Esophagus squamous epithelium (tissue), 5 donors: ENCODE data around the gene TUBD1. TPM values are rescaled to one million over a fixed set of nuclear protein-coding genes. Genes with fewer than 3 reads are reported as not detected.
"Not testable (repeated sequence)": the region's sequence is repeated elsewhere in the genome, so short reads cannot be mapped to it uniquely, and the experiment has no call there.

Source experiments
- DNase-seq: peaks from one replicate; lab custom pipeline; 2025; lab: John Stamatoyannopoulos, UW
- H3K27ac ChIP-seq, 4 donors: fragments of 200-600 bp; sonication (generic); one replicate each; pipeline ENCODE4 v1.5.1; 2016 to 2019; ENCODE audit warnings: mild to moderate bottlenecking in 1 of 4
- H3K27me3 ChIP-seq, 4 donors: fragments of 200-600 bp; sonication (generic); 1 replicate in 3 of 4; 2 replicates in 1 of 4; pipeline versions ENCODE4 v1.5.1 to v1.6.0; 2017 to 2021; ENCODE audit warnings: antibody characterized with exemption in 1 of 4
- H3K36me3 ChIP-seq, 3 donors: fragments of 200-600 bp; sonication (generic); one replicate each; pipeline ENCODE4 v1.5.1; 2016 to 2019
- H3K4me1 ChIP-seq, 3 donors: fragments of 200-600 bp; sonication (generic); one replicate each; pipeline ENCODE4 v1.5.1; 2017 to 2019
- H3K4me3 ChIP-seq, 4 donors: fragments of 200-600 bp; sonication (generic); 1 replicate in 3 of 4; 2 replicates in 1 of 4; pipeline ENCODE4 v1.5.1; 2016 to 2019; ENCODE audit warnings: mild to moderate bottlenecking in 2 of 4, moderate library complexity in 1 of 4
- H3K9me3 ChIP-seq, 3 donors: fragments of 200-600 bp; sonication (generic); one replicate each; pipeline ENCODE4 v1.5.1; 2016 to 2019
- CTCF ChIP-seq, 6 experiments: fragments of 450-650 bp in 4 of 6; fragments of 200-600 bp in 2 of 6; sonication (generic) in 2 of 6; IDR thresholded peaks; one replicate each; pipeline ENCODE4 v1.5.1; 2016 to 2019; ENCODE audit warnings: antibody characterized with exemption in 6 of 6, mild to moderate bottlenecking in 4 of 6, moderate library complexity in 4 of 6
- POLR2A ChIP-seq, 4 donors: fragments of 450-650 bp; IDR thresholded peaks; one replicate each; pipeline ENCODE4 v1.6.1; 2017; ENCODE audit warnings: antibody characterized with exemption in 4 of 4, mild to moderate bottlenecking in 4 of 4, moderate library complexity in 3 of 4
- WGBS, 2 donors: methylation state at CpG; one replicate each; pipeline ENCODE4 v1.1.5; 2018; 5-methylcytosine and 5-hydroxymethylcytosine counted together
- intact Hi-C: fragments of 100-400 bp; cut with DNase I; formaldehyde crosslinking; loops from one replicate; pipeline ENCODE4 v1.15.0; 2022
- total RNA-seq, 4 donors: library from RNA; depleted of rRNA; stranded (reverse); fragments of >200 nt; gene quantifications; one replicate each; pipeline ENCODE4 v1.1.0, GENCODE V29; 2016
- donor health status: DM: yes; HTN: yes; CAD: no.

Gene TUBD1
- total RNA-seq, 4 donors from 2014 or later = 8.0 to 16.0 (median 12.5) TPM

GRCh38 chr17:59856859-59857794 is 35.6 kb downstream of the TUBD1 start:
- Histone ChIP-seq H3K27me3 (no peaks in the 10 kb centered on the region), H3K4me3 (no peak overlapping the region), H3K9me3 (no peaks in the 10 kb centered on the region), H3K36me3 (peaks cover 0 to 20% (median 8%) of the 10 kb centered on the region in 3 donors), H3K27ac (peak overlapping the region in 3 of 4 donors; percentile 3 to 29 (median 23)), H3K4me1 (peaks cover 23 to 58% (median 25%) of the 10 kb centered on the region in 3 donors)
- TF ChIP-seq POLR2A (IDR thresholded peaks at IDR 0.05) (no peak), CTCF (IDR thresholded peaks at IDR 0.05) (no peak)
- 47 to 56% methylated on average over 3 of the region's 3 CpGs for WGBS, 2 donors
- no peak for DNase-seq
- intact Hi-C loops = no loop called here

DNA sequence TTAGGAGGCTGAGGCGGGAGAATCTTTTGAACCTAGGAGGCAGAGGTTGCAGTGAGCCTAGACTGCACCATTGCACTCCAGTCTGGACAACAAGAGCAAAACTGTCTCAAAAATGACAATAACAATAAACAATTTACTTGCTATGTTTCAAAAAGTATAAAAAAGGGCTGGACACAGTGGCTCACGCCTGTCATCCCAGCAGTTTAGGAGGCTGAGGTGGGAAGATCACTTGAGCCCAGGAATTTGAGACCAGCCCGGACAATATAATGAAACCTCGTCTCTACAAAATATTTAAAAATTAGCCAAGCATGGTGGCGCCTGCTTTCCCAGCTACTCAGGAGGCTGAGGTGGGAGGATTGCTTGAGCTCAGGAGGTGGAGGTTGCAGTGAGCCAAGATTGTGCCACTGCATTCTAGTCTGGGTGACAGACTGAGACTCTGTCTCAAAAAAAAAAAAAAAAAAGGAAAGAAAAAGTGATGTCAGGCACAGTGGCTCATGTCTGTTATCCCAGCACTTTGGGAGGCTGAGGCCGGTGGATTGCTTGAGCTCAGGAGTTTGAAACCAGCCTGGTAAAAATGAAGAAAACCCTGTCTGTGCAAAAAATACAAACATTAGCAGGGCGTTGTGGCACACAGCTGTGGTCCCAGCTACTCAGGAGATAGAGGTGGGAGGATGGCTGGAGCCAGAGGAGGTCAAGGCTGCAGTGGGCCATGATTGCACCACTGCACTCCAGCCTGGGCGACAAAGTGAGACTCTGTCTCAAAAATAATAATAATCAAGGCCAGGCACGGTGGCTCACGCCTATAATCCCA is 38.6 kb downstream of the TUBD1 start:
- H3K36me3 ChIP-seq, H3K9me3 ChIP-seq, H3K4me3 ChIP-seq, DNase-seq, intact Hi-C loops, H3K27me3 ChIP-seq: not testable (repeated sequence)
- H3K4me1 ChIP-seq = peaks cover 33 to 82% (median 51%) of the 10 kb centered on the region in 3 donors
- H3K27ac ChIP-seq = peak overlapping the region; percentile 88 to 99 (median 90)
- 86 to 87% methylated on average over 10 of the region's 10 CpGs for WGBS, 2 donors

DNA sequence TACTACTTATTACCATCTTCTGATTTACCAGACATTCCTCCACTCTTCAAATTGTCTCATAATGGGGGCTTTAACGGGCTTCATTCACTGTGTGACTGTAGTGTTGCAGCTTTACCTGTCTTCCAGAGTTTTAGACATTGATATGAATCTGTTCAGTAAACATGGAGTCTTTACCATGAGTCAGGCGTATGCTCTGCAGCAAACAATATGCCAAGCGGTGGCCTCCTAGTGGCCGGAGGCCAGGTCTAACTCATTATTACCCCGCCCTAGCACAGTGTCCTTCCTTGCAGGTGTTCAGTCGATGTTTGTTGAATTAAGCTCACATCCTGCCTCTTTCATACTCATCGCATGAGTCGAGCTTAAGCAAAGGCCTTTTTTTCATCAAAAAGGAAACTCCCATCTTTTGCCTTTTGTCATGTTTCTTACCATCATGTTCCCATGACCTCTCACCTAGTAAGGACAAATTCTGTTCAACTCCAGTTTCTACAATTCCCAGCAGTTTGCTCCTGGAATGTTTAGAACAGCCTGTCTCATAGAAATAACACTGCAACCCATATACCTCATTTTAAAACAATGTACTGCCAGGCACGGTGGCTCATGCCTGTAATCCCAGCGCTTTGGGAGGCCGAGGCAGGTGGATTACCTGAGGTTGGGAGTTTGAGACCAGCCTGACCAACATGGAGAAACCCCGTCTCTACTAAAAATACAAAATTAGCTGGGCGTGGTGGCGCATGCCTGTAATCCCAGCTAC is 39.4 kb downstream of the TUBD1 start:
- H3K27ac ChIP-seq = peak overlapping the region; percentile 88 to 99 (median 90)
- H3K27me3 ChIP-seq = no peaks in the 10 kb centered on the region
- peaks cover 40 to 86% (median 59%) of the 10 kb centered on the region in 3 donors for H3K4me1 ChIP-seq
- H3K36me3 ChIP-seq = no peaks in the 10 kb centered on the region
- 37 to 51% methylated on average over 12 to 14 of the region's 14 CpGs for WGBS, 2 donors
- H3K4me3 ChIP-seq = no peak overlapping the region
- DNase-seq = no peak
- no peaks in the 10 kb centered on the region for H3K9me3 ChIP-seq
- TF ChIP-seq CTCF (IDR thresholded peaks at IDR 0.05) (peak in 5 of 6 experiments; percentile 21 to 84 (median 73)), POLR2A (IDR thresholded peaks at IDR 0.05) (no peak)
- intact Hi-C loops = no loop called here

- H3K4me3 ChIP-seq, H3K27me3 ChIP-seq, H3K36me3 ChIP-seq, H3K9me3 ChIP-seq, DNase-seq, intact Hi-C loops: not testable (repeated sequence)
- Histone ChIP-seq H3K27ac (peak overlapping the region; percentile 88 to 99 (median 90)), H3K4me1 (peaks cover 42 to 91% (median 64%) of the 10 kb centered on the region in 3 donors)
- 78 to 90% methylated on average over 7 of the region's 7 CpGs for WGBS, 2 donors
Measured at GRCh38 chr17:59852847-59853167, 39.9 kb downstream of the TUBD1 start.

- no peaks in the 10 kb centered on the region for H3K9me3 ChIP-seq
- DNase-seq = no peak
- H3K27me3 ChIP-seq = no peaks in the 10 kb centered on the region
- 58 to 64% methylated on average over 13 to 14 of the region's 14 CpGs for WGBS, 2 donors
- peaks cover 39 to 91% (median 75%) of the 10 kb centered on the region in 3 donors for H3K4me1 ChIP-seq
- no peak for TF ChIP-seq CTCF (IDR thresholded peaks at IDR 0.05)
- no peak for TF ChIP-seq POLR2A (IDR thresholded peaks at IDR 0.05)
- H3K27ac ChIP-seq = peak overlapping the region; percentile 88 to 99 (median 90)
- no peaks in the 10 kb centered on the region for H3K36me3 ChIP-seq
- intact Hi-C loops = no loop called here
- peak overlapping the region in 1 of 4 donors; percentile 13 for H3K4me3 ChIP-seq
Measured at GRCh38 chr17:59851439-59852375, 41.0 kb downstream of the TUBD1 start.

GRCh38 chr17:59850311-59850710 is 42.4 kb downstream of the TUBD1 start:
- intact Hi-C loops, DNase-seq, H3K27me3 ChIP-seq, H3K36me3 ChIP-seq, H3K9me3 ChIP-seq, H3K4me3 ChIP-seq: not testable (repeated sequence)
- 55 to 61% methylated on average over 15 of the region's 15 CpGs for WGBS, 2 donors
- peak overlapping the region in 3 of 4 donors; percentile 89 to 99 (median 92) for H3K27ac ChIP-seq
- H3K4me1 ChIP-seq = peaks cover 48 to 93% (median 89%) of the 10 kb centered on the region in 3 donors
